Limb (tissue), 2 donors: ENCODE data around the gene PDE11A.

Experiments used
- DNase-seq, 2 donors: peaks; one replicate each; pipeline ENCODE4 v3.0.0-alpha.2; 2016; ENCODE audit errors: extremely low spot score in 2 of 2

PDE11A gene

DNA sequence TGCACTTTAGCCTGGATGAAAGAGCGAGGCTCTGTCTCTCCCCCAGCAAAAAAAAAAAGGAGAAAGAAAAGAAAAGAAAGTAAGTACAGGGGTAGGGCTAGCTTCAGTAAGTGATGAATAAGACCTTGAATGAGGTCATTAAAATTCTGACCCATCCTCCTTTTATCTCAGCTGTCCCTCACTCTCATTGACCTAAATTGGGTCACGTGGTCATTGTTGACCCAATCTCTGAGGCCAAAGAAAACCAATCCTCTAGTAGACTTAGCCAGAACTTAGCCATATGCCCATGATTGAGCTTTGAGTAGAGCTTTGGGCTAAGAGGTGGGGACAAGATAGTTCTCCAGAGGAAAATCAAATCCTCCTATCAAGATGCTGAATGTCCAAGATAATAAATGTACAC is 149.3 kb downstream of the PDE11A start:
- DNase-seq, result no peak

GRCh38 chr2:177921726-177922125 is 150.9 kb downstream of the PDE11A start:
- no peak for DNase-seq

DNA sequence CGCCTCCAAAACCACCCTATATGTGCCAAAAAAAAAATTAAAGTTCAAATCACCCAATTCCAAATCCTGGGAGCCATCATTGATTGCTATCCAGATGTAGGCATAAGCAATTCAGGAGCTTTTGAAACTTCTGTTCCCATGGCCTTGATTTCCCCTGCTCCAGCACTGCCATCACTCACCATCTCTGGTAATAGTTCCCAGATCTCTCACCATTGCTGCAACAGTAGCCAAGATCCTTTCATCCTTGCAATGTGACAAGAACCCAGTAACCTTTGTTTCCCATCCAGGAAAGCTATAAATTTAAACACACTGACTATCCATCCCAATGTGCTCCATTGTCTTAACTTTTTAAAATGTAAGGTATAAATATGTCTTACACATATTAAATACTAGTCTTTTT is 155.4 kb downstream of the PDE11A start:
- DNase-seq, result no peak

GRCh38 chr2:177916342-177916741 is 156.2 kb downstream of the PDE11A start:
- no peak for DNase-seq

DNA sequence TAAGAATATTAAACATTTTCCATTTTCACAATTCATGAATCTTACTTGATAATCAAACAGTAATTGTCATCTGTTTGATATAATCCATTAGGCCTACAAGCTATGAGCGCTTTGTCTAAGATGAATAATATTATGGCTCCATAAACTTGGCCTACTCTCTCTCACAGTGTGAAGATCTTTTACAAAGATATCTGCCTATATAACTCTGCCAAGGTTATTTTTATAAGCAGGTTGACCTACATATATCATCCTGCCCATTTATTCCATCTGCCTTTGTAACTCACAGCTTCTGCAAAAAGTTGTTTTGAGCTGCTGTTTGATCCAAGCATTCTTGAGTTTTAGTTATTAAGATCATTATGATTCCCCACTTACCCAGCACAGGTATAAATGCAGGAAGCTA is 158.3 kb downstream of the PDE11A start:
- DNase-seq, result no peak

DNA sequence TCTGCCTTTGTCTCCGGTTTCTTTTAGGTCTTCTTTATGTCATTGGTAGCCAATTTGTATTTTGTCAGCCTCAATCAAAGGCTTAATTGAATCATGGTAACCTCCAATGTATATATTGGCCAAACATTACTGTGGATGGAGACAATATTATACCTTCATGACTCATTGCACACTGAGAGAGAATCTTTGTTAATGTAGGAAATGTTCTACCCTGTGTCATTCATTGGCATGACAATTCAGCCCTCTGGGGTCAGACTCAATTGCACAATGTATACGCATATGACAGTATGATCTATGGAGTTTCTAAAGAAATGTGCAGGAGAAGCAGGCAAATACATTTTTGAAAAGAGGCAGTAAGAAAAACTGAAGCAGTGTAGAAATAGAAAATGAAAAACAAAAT is 162.6 kb downstream of the PDE11A start:
- no peak for DNase-seq

- no peak for DNase-seq
These were observed 163.8 kb downstream of the PDE11A start for GRCh38 chr2:177908824-177909223.

DNA sequence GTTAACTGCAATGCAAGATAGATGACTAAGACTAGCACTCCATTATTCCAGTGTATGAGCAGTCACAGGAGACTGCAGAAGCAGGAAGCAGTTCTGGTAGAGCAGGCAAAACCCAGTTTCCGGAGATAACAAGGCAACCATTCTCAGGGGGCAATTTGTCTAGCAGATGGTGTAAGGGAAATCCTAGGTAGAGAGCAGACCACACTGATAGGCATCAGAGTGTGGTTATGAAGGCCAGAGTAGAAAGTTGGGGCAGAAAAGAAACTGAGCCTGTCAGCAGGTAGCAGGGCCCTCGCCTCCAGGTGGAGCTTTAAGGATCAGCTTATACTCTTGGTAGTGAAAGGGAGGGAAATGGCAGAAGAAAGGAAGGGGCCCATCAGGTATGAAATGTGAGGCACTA is 164.4 kb downstream of the PDE11A start:
- DNase-seq, result no peak

GRCh38 chr2:177906041-177906718 is 166.4 kb downstream of the PDE11A start:
- peak; percentile 34 to 70 for DNase-seq

- DNase-seq, result no peak
These were observed 166.9 kb downstream of the PDE11A start for GRCh38 chr2:177905640-177906039.

GRCh38 chr2:177902395-177903163 is 170.0 kb downstream of the PDE11A start:
- no peak for DNase-seq

- no peak for DNase-seq
These were observed 172.5 kb downstream of the PDE11A start for GRCh38 chr2:177900082-177900481.

DNA sequence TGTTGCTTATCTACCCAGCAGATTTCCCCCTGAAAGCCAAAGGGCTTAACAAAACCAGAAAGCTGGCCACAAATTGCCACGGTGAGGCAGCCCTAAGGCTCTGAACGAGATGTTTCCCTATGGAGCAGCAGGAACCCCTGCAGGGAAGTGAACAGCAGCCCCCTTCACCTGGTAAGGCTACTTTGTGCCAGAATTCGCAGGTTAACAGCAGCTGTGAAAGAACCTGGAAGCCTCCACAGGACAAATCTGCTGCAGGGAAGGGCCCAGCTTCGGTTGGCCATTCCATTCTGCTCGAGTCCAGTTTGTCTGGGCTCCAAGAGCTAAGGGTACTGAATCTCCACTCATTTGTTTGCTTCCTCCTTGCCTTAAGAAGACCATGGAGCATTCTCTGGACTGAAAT is 175.3 kb downstream of the PDE11A start:
- DNase-seq, result no peak

DNA sequence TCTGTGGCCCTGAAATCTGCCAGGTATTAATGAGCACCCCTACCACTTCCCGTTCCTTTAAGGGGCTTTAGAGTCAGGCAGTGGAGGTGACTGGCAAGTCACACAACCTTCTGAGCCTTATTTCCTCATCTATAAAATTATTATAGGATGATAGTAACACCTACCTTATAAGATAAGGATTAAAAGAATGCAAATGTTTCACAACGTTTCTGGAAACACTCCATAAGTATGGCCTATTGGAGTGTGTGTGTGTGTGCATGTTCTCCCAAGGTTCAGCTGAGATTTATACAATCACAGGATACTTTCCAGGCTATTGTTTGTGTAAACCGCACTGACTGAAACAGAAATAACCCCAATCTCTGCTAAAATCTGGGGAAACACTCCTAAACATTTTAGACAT is 176.0 kb downstream of the PDE11A start:
- no peak for DNase-seq

DNA sequence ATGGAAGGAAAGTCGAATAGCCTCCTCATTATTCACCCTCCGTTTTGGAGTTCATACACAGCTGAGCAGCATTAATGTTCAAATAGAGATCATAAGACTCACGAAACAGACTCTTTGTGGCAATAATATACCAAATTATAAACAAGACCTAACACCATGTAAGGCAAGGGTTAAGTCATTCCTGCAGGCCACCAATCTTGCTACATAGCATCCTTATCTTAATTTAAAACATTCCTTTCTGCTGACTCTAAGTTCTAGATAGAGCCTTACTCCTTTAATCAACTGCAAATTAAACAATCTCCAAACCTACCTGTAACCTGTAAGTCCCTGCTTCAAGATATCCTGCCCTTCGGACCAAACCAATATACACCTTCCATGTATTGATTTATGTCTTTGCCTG is 178.0 kb downstream of the PDE11A start:
- DNase-seq, result no peak

- DNase-seq, result no peak
These were observed 178.7 kb downstream of the PDE11A start for GRCh38 chr2:177893880-177894279.

DNA sequence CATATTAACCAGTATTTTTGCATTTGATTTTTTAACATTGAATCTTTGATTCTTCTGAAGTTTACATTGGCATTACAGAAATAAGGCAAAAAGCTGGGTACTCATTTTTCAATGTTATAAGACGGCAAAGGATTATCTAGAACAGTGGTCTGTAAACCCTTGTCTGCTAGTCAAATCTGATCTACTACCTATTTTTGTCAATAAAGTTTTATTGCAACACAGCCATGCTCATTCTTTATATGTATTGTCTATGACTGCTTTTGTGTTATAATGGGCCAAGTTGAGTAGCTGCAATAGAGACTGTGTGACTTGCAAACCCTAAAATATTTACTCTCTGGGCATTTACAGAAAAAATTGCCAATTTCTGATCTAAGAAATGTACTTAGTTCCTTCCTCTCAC is 181.0 kb downstream of the PDE11A start:
- DNase-seq, result no peak

DNA sequence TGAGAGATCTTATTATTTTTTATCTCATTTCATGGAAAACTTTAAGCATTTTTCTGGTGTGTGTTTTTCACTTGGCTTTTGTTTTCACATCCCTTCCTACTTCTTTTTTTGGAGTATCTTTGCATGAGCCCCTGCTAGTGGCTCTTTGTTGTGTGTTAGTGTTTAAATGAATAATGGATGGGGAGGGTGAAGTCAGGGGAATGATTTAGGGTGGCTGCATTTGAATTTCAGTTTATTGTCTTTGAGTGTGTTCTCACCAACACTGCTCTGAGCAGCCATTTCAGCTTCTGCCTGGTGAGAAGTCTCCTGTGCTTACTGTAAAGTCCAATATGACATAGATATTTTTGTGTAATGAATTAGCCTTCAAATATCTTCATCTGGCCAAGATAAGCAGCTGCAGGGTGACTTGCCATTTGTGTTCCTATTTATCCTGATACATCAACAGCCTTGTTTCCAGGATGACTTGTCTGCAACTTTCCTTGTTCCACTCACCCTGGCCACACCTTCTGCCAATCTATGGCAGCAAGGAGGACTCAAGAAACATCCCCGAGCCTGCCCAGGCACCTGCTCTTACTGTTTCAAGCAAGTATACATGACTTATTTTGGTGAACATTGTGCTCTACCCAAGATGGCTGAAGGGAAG is 182.6 kb downstream of the PDE11A start:
- no peak for DNase-seq

- no peak for DNase-seq
These were observed 184.0 kb downstream of the PDE11A start for GRCh38 chr2:177888581-177888980.

DNA sequence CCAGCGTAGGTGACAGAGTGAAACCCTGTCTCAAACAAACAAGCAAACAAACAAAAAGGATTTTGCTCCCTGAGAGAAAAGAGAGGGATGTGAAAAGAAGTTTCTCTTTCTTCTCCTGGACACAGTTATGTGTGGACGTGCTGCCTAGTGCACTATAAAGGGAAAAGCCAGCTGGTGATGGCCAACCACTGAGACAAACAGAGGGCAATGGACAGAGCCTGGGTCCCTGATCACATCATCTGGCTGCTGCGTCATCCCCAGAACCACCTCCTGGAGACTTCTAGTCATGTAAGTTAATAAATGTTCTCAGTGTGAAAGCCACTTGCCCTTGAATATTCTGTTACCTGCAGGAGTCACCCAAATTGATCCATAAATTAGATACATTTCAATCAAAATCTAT is 184.9 kb downstream of the PDE11A start:
- DNase-seq, result no peak

- DNase-seq, result no peak
These were observed 185.8 kb downstream of the PDE11A start for GRCh38 chr2:177886824-177887223.

- DNase-seq, result no peak
These were observed 186.6 kb downstream of the PDE11A start for GRCh38 chr2:177885828-177886466.
